GM21576 (cell line): ENCODE measurements around the gene RGCC.
A peak's percentile ranks its signal among the peaks of the same experiment; 100 is the strongest.

Source experiments
- ATAC-seq: cut with Tn5 transposase; IDR thresholded peaks from one replicate; pipeline ENCODE4 v1.9.1; 2021; ENCODE audit warnings: mild to moderate bottlenecking, moderate library complexity; ENCODE audit not compliant: unreplicated experiment

The RGCC gene

GRCh38 chr13:41452462-41452861 is 4.9 kb upstream of the RGCC start:
- no peak for ATAC-seq

- no peak for ATAC-seq
Observed at GRCh38 chr13:41453620-41454019, 3.7 kb upstream of the RGCC start.

- ATAC-seq, result no peak
Observed at GRCh38 chr13:41454170-41454569, 3.2 kb upstream of the RGCC start.

- no peak for ATAC-seq
Observed at GRCh38 chr13:41455725-41456419, 1.5 kb upstream of the RGCC start.

- ATAC-seq, result no peak
Observed at GRCh38 chr13:41457589-41458186, 338 bp downstream of the RGCC start.

GRCh38 chr13:41458187-41458760 is 924 bp downstream of the RGCC start:
- ATAC-seq, result no peak

- ATAC-seq, result no peak
Observed at GRCh38 chr13:41458761-41459431, 1.5 kb downstream of the RGCC start.

GRCh38 chr13:41459432-41460073 is 2.2 kb downstream of the RGCC start:
- ATAC-seq, result no peak

- no peak for ATAC-seq
Observed at GRCh38 chr13:41460074-41460465, 2.7 kb downstream of the RGCC start.

GRCh38 chr13:41460930-41461329 is 3.6 kb downstream of the RGCC start:
- ATAC-seq, result no peak

GRCh38 chr13:41461527-41462139 is 4.3 kb downstream of the RGCC start:
- ATAC-seq, result no peak

- ATAC-seq, result no peak
Observed at GRCh38 chr13:41462427-41462826, 5.1 kb downstream of the RGCC start.

GRCh38 chr13:41463838-41464602 is 6.7 kb downstream of the RGCC start:
- ATAC-seq, result peak; percentile 41

GRCh38 chr13:41465241-41465847 is 8.0 kb downstream of the RGCC start:
- ATAC-seq, result peak; percentile 91

GRCh38 chr13:41465898-41466320 is 8.6 kb downstream of the RGCC start:
- no peak for ATAC-seq

- no peak for ATAC-seq
Observed at GRCh38 chr13:41467425-41467945, 10.1 kb downstream of the RGCC start.

GRCh38 chr13:41468631-41469030 is 11.3 kb downstream of the RGCC start:
- ATAC-seq, result no peak

- no peak for ATAC-seq
Observed at GRCh38 chr13:41470196-41470595, 12.8 kb downstream of the RGCC start.

- no peak for ATAC-seq
Observed at GRCh38 chr13:41471785-41472184, 14.4 kb downstream of the RGCC start.

- no peak for ATAC-seq
Observed at GRCh38 chr13:41487222-41487621, 29.9 kb downstream of the RGCC start.
